ENCODE results near the gene APOH. TPM values are rescaled to one million over a fixed set of nuclear protein-coding genes. Genes with fewer than 3 reads are reported as not detected.

Gene APOH
- total RNA-seq, 1 experiment from 2014 or later: not detected

DNA sequence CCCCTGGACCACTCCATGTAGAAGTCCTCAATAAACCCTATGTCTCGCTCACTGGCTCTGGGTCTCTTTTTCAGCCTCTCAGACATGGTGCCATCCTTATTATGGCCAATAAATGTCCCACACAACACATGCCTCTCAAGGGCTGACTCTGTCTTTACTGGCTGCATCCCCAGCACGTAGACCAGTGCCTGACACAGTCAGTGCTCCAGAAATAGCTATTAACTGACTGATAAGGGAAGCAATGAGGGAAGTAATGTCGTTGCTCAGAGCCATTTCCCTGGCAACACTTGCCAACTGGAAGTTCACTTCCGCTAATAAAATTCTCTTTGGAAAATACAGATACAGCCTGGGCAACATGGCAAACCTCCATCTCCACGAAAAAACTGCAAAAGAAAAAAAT, 19.1 kb upstream of the APOH start:
- Mint-ChIP-seq H3K27me3 (ENCODE audit: unreplicated experiment) (no peaks in the 10 kb centered on the region), H3K4me3 (ENCODE audit: low read depth, unreplicated experiment) (no peak overlapping the region), H3K9me3 (ENCODE audit: low read depth, unreplicated experiment) (no peaks in the 10 kb centered on the region), H3K4me1 (ENCODE audit: low read depth, unreplicated experiment) (no peaks in the 10 kb centered on the region), H3K36me3 (ENCODE audit: insufficient read depth, unreplicated experiment) (no peaks in the 10 kb centered on the region), H3K27ac (ENCODE audit: unreplicated experiment) (no peak overlapping the region)
- TF ChIP-seq, protein P1, sequence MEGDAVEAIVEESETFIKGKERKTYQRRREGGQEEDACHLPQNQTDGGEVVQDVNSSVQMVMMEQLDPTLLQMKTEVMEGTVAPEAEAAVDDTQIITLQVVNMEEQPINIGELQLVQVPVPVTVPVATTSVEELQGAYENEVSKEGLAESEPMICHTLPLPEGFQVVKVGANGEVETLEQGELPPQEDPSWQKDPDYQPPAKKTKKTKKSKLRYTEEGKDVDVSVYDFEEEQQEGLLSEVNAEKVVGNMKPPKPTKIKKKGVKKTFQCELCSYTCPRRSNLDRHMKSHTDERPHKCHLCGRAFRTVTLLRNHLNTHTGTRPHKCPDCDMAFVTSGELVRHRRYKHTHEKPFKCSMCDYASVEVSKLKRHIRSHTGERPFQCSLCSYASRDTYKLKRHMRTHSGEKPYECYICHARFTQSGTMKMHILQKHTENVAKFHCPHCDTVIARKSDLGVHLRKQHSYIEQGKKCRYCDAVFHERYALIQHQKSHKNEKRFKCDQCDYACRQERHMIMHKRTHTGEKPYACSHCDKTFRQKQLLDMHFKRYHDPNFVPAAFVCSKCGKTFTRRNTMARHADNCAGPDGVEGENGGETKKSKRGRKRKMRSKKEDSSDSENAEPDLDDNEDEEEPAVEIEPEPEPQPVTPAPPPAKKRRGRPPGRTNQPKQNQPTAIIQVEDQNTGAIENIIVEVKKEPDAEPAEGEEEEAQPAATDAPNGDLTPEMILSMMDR (IDR thresholded peaks at IDR 0.05; ENCODE audit: unreplicated experiment): no peak
- intact Hi-C loops (cut with micrococcal nuclease; ENCODE audit: unreplicated experiment): no loop called here
- BruUV-seq (replicated peaks): no TSS peak
- no peak for DNase-seq
- CTCF ChIA-PET: interaction anchor here (0.7 kb wide), 1 partner anchor 221 kb away, joined by 3 read pairs; no protein-coding TSS in a partner anchor

DNA sequence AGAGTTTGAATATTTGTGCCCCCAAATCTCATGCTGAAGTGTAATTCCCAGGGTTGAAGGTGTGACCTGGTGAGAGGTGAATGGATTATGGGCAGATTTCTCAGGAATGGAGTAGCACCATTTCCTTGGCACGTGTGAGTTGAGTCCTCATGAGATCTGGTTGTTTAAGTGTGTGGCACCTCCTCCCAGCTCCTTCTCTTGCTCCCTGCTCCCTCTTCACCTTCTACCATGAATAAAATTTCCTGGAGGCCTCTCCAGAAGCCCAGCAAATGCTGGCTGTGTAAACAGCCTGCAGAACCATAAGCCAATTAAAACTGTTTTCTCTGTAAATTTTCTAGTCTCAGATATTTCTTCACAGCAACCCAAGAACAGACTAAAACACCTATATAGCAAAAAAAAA, 12.6 kb upstream of the APOH start:
- no peaks in the 10 kb centered on the region for H3K27me3 Mint-ChIP-seq (ENCODE audit: unreplicated experiment)
- DNase-seq: no peak
- no peak overlapping the region for H3K27ac Mint-ChIP-seq (ENCODE audit: unreplicated experiment)
- TF ChIP-seq, protein P1 (IDR thresholded peaks at IDR 0.05; ENCODE audit: unreplicated experiment): no peak
- BruUV-seq (replicated peaks): no TSS peak
- intact Hi-C loops (cut with micrococcal nuclease; ENCODE audit: unreplicated experiment): no loop called here
- H3K4me1 Mint-ChIP-seq (ENCODE audit: low read depth, unreplicated experiment): peaks cover 16% of the 10 kb centered on the region
- H3K36me3 Mint-ChIP-seq (ENCODE audit: insufficient read depth, unreplicated experiment): no peaks in the 10 kb centered on the region
- H3K9me3 Mint-ChIP-seq (ENCODE audit: low read depth, unreplicated experiment): no peaks in the 10 kb centered on the region
- CTCF ChIA-PET: no interaction called here
- no peak overlapping the region for H3K4me3 Mint-ChIP-seq (ENCODE audit: low read depth, unreplicated experiment)

- Mint-ChIP-seq H3K4me1 (ENCODE audit: low read depth, unreplicated experiment) (peaks cover 16% of the 10 kb centered on the region), H3K27ac (ENCODE audit: unreplicated experiment) (no peak overlapping the region), H3K27me3 (ENCODE audit: unreplicated experiment) (no peaks in the 10 kb centered on the region), H3K36me3 (ENCODE audit: insufficient read depth, unreplicated experiment) (no peaks in the 10 kb centered on the region), H3K9me3 (ENCODE audit: low read depth, unreplicated experiment) (no peaks in the 10 kb centered on the region), H3K4me3 (ENCODE audit: low read depth, unreplicated experiment) (no peak overlapping the region)
- intact Hi-C loops (cut with micrococcal nuclease; ENCODE audit: unreplicated experiment): no loop called here
- TF ChIP-seq, protein P1 (IDR thresholded peaks at IDR 0.05; ENCODE audit: unreplicated experiment): no peak
- no peak for DNase-seq
- CTCF ChIA-PET: no interaction called here
- BruUV-seq (replicated peaks): no TSS peak
These were observed 11.4 kb upstream of the APOH start for GRCh38 chr17:66240630-66241029.

DNA sequence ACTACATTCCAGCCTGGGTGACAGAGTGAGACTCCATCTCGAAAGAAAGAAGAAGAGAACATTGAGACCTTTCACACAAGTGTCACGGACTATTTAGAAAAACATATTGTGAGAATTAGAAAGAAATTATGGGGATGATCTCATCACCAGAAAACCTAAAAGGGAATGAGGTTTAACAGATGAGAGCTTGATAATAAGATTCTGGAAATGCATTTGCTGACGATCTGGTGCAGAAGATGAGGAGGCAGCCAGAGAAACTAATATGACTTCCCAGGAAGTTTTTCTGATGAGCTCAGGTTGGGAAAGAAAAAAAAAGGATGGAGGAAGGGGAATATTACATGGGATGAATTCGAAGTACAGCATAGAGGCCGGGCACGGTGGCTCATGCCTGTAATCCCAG, 10.8 kb upstream of the APOH start:
- Mint-ChIP-seq H3K27ac (ENCODE audit: unreplicated experiment) (no peak overlapping the region), H3K27me3 (ENCODE audit: unreplicated experiment) (no peaks in the 10 kb centered on the region), H3K36me3 (ENCODE audit: insufficient read depth, unreplicated experiment) (no peaks in the 10 kb centered on the region), H3K4me1 (ENCODE audit: low read depth, unreplicated experiment) (peaks cover 16% of the 10 kb centered on the region), H3K9me3 (ENCODE audit: low read depth, unreplicated experiment) (no peaks in the 10 kb centered on the region), H3K4me3 (ENCODE audit: low read depth, unreplicated experiment) (no peak overlapping the region)
- BruUV-seq (replicated peaks): no TSS peak
- CTCF ChIA-PET: no interaction called here
- TF ChIP-seq, protein P1 (IDR thresholded peaks at IDR 0.05; ENCODE audit: unreplicated experiment): no peak
- no peak for DNase-seq
- intact Hi-C loops (cut with micrococcal nuclease; ENCODE audit: unreplicated experiment): no loop called here

All from Calu3 (cell line).